OCI-LY7 (cell line): ENCODE results near the gene BLOC1S6. TPM values are rescaled to one million over a fixed set of nuclear protein-coding genes. Genes with fewer than 3 reads are reported as not detected.

ENCODE experiments used
- BruUV-seq: library from RNA; stranded (reverse); fragments of 400-500 nt; replicated peaks from 2 replicates; lab custom pipeline; 2021; lab: Mats Ljungman, UMichigan
- CTCF ChIA-PET: fragments of 300-600 bp; sonication (Branson Sonifier 250); formaldehyde crosslinking; loops from one replicate; lab custom pipeline; 2022; ENCODE audit warnings: antibody characterized with exemption; ENCODE audit not compliant: unreplicated experiment; lab: Charles Lee
- POLR2A ChIA-PET: fragments of 300-600 bp; sonication (Branson Sonifier 250); formaldehyde crosslinking; loops from one replicate; lab custom pipeline; 2022; ENCODE audit warnings: antibody characterized with exemption; lab: Charles Lee
- DNase-seq: peaks from one replicate; pipeline ENCODE4 v3.0.0-alpha.2; 2015; ENCODE audit warnings: low spot score
- H2AFZ ChIP-seq: fragments of 200-600 bp; sonication (generic), shearing (Covaris generic); 2 replicates; pipeline ENCODE4 v1.6.1; 2014; ENCODE audit warnings: mild to moderate bottlenecking, antibody characterized with exemption, low read length, moderate library complexity
- H3K27ac ChIP-seq: fragments of 200-600 bp; sonication (generic); 2 replicates; pipeline ENCODE4 v1.5.1; 2014; ENCODE audit warnings: mixed run types, low read depth, mild to moderate bottlenecking, moderate library complexity, low read length, inconsistent platforms; ENCODE audit not compliant: poor library complexity, severe bottlenecking
- H3K36me3 ChIP-seq: fragments of 200-600 bp; sonication (generic); 2 replicates; pipeline ENCODE4 v1.6.1; 2014; ENCODE audit warnings: mild to moderate bottlenecking, antibody characterized with exemption, low read length, moderate library complexity, mixed read lengths; ENCODE audit not compliant: insufficient read depth
- H3K4me1 ChIP-seq: fragments of 200-600 bp; sonication (generic); 2 replicates; pipeline ENCODE4 v1.5.1; 2014; ENCODE audit warnings: mild to moderate bottlenecking, low read length; ENCODE audit not compliant: insufficient read depth, poor library complexity, severe bottlenecking
- H3K4me2 ChIP-seq: fragments of 200-600 bp; sonication (generic); 2 replicates; pipeline ENCODE4 v1.6.1; 2014; ENCODE audit warnings: mild to moderate bottlenecking, low read length
- H3K4me3 ChIP-seq: fragments of 200-600 bp; sonication (generic); 2 replicates; pipeline ENCODE4 v1.5.1; 2014; ENCODE audit warnings: mild to moderate bottlenecking, low read depth, low read length; ENCODE audit not compliant: poor library complexity, severe bottlenecking
- H3K79me2 ChIP-seq: fragments of 200-600 bp; sonication (generic); 2 replicates; pipeline ENCODE4 v1.6.1; 2016; ENCODE audit warnings: low read depth, mild to moderate bottlenecking, low read length, moderate library complexity, mixed read lengths; ENCODE audit not compliant: insufficient read depth
- H3K9me2 ChIP-seq: fragments of 200-600 bp; sonication (generic); 2 replicates; pipeline ENCODE4 v1.6.1; 2016; ENCODE audit warnings: mild to moderate bottlenecking, low read length, mixed read lengths; ENCODE audit not compliant: insufficient read depth
- H3K9me3 ChIP-seq: fragments of 200-600 bp; sonication (generic); 2 replicates; pipeline ENCODE4 v1.6.1; 2014; ENCODE audit warnings: mild to moderate bottlenecking, mixed run types, low read length, mixed read lengths
- H4K20me1 ChIP-seq: fragments of 200-600 bp; sonication (generic); 2 replicates; pipeline ENCODE4 v1.6.1; 2014; ENCODE audit warnings: mild to moderate bottlenecking, antibody characterized with exemption, low read length, moderate library complexity, mixed read lengths; ENCODE audit not compliant: insufficient read depth
- CTCF ChIP-seq: fragments of 200-600 bp; sonication (generic); conservative IDR thresholded peaks from 2 replicates; pipeline ENCODE4 v1.5.1; 2014; ENCODE audit warnings: mild to moderate bottlenecking, antibody characterized with exemption, low read length, moderate library complexity, mixed read lengths
- EZH2phosphoT487 ChIP-seq: fragments of 200-600 bp; sonication (generic); IDR thresholded peaks from 2 replicates; pipeline ENCODE4 v1.6.1; 2018; ENCODE audit warnings: low read depth, borderline replicate concordance, mild to moderate bottlenecking, mixed run types, antibody characterized with exemption, low read length, moderate library complexity, mixed read lengths
- intact Hi-C: fragments of 100-400 bp; cut with micrococcal nuclease; formaldehyde crosslinking; loops from one replicate; pipeline ENCODE4 v1.10.0; 2022; ENCODE audit not compliant: unreplicated experiment
- total RNA-seq, 2 experiments: library from RNA; depleted of rRNA in 1 of 2; stranded (reverse); fragments of >200 nt in 1 of 2; shearing (Covaris generic) in 1 of 2; gene quantifications; 2 replicates each; pipeline ENCODE4 v1.2.3, GENCODE V29; 2014 to 2022

BLOC1S6 gene
- total RNA-seq, 2 experiments from 2014 or later, result 50.2 to 79.0 TPM

GRCh38 chr15:45631776-45632175 lies 44.6 kb downstream of the BLOC1S6 start:
- peaks cover 7% of the 10 kb centered on the region for H3K4me1 ChIP-seq
- no peak overlapping the region for H2AFZ ChIP-seq
- ChIA-PET POLR2A (no interaction called here), CTCF (no interaction called here)
- no peaks in the 10 kb centered on the region for H3K36me3 ChIP-seq
- no TSS peak for BruUV-seq
- TF ChIP-seq CTCF (no peak), EZH2phosphoT487 (no peak)
- H3K4me2 ChIP-seq, result no peak overlapping the region
- no peaks in the 10 kb centered on the region for H4K20me1 ChIP-seq
- H3K79me2 ChIP-seq, result no peaks in the 10 kb centered on the region
- no peaks in the 10 kb centered on the region for H3K9me2 ChIP-seq
- no peak overlapping the region for H3K4me3 ChIP-seq
- no peaks in the 10 kb centered on the region for H3K9me3 ChIP-seq
- intact Hi-C loops, result no loop called here
- no peak overlapping the region for H3K27ac ChIP-seq
- DNase-seq, result no peak

- Histone ChIP-seq H3K36me3 (no peaks in the 10 kb centered on the region), H3K9me2 (no peaks in the 10 kb centered on the region), H3K4me3 (peak within 1 kb of the TSS; percentile 62), H4K20me1 (no peaks in the 10 kb centered on the region), H3K79me2 (no peaks in the 10 kb centered on the region), H2AFZ (peak within 1 kb of the TSS; percentile 77), H3K9me3 (no peaks in the 10 kb centered on the region), H3K4me2 (peak within 1 kb of the TSS; percentile 73), H3K27ac (no peak within 1 kb of the TSS), H3K4me1 (peaks cover 15% of the 10 kb centered on the region)
- ChIA-PET POLR2A (no interaction called here), CTCF (no interaction called here)
- no peak for DNase-seq
- intact Hi-C loops, result no loop called here
- TF ChIP-seq CTCF (no peak), EZH2phosphoT487 (no peak)
- no TSS peak for BruUV-seq
Observed at GRCh38 chr15:45634432-45635190, 47.4 kb downstream of the BLOC1S6 start, which contains the start of gene SQOR. Gene SQOR, plus strand, starts transcription at chr15:45635029. Its CDS starts 23,895 bp downstream, at chr15:45658924.

- H3K4me1 ChIP-seq, result peaks cover 15% of the 10 kb centered on the region
- BruUV-seq, result no TSS peak
- H3K4me3 ChIP-seq, result peak overlapping the region; percentile 62
- no peaks in the 10 kb centered on the region for H3K79me2 ChIP-seq
- H2AFZ ChIP-seq, result peak overlapping the region; percentile 77
- peak; percentile 27 for DNase-seq
- H3K4me2 ChIP-seq, result peak overlapping the region; percentile 73
- ChIA-PET POLR2A (no interaction called here), CTCF (no interaction called here)
- no peaks in the 10 kb centered on the region for H3K9me2 ChIP-seq
- TF ChIP-seq EZH2phosphoT487, result no peak
- peak; percentile 64 for TF ChIP-seq CTCF
- H3K27ac ChIP-seq, result no peak overlapping the region
- H3K36me3 ChIP-seq, result no peaks in the 10 kb centered on the region
- intact Hi-C loops, result no loop called here
- H4K20me1 ChIP-seq, result no peaks in the 10 kb centered on the region
- no peaks in the 10 kb centered on the region for H3K9me3 ChIP-seq
Observed at GRCh38 chr15:45635191-45635638, 48.0 kb downstream of the BLOC1S6 start.
